Suppressor macrophage (primary cell): ENCODE results near the gene RNU5D-1.
A peak's percentile ranks its signal among the peaks of the same experiment; 100 is the strongest.
"Not testable (repeated sequence)": the region's sequence is repeated elsewhere in the genome, so short reads cannot be mapped to it uniquely, and the experiment has no call there.

ENCODE experiments used
- DNase-seq, 4 experiments: peaks; one replicate each; pipeline ENCODE4 v3.0.0-alpha.2; 2020 to 2022
- total RNA-seq, 17 experiments: gene quantifications; one replicate each; lab custom pipeline; 2026; ENCODE audit warnings: mixed read lengths in 6 of 17, inconsistent platforms in 3 of 17; lab: John Stamatoyannopoulos, UW

The RNU5D-1 gene
- total RNA-seq = 0.11 to 8.1 (median 2.2) reads per million in 17 experiments

DNA sequence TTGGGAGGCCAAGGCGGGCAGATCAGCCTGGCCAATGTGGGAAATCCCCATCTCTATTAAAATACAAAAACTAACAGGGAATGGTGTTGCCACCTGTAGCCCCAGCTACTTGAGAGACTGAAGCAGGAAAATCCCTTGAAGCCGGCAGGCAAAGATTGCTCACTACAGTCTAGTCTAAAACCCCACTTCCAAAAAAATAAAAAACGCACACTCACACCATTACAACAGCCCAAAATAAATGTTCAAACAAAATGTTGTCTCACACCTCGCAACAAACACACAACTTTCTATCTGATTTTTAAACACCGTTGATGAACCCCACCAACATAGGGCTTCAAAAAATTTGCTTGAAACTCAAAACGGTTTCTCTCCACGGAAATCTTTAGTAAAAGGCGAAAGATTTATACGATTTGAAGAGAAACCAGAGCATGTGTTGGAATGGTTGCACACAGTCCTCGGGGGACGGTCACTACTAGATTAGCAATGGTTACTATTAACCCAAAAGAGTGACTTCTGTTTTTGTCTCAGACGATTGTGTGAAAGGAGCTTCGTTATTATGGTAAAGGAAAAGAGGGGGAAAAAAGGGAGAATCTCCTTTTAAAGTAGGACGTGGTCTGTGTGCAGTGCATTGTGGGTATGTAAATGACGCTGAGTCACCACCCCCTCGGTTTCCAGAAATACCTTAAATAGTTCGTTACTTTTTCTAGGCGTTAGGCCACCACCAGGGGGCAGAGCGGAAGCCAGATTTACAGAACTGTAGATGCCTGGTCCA is at the start of gene RNU5D-1:
Gene RNU5D-1, minus strand, starts transcription at position 430 of the 772 bp plus-strand sequence.
- peak; percentile 98 to 99 (median 98) for DNase-seq

DNA sequence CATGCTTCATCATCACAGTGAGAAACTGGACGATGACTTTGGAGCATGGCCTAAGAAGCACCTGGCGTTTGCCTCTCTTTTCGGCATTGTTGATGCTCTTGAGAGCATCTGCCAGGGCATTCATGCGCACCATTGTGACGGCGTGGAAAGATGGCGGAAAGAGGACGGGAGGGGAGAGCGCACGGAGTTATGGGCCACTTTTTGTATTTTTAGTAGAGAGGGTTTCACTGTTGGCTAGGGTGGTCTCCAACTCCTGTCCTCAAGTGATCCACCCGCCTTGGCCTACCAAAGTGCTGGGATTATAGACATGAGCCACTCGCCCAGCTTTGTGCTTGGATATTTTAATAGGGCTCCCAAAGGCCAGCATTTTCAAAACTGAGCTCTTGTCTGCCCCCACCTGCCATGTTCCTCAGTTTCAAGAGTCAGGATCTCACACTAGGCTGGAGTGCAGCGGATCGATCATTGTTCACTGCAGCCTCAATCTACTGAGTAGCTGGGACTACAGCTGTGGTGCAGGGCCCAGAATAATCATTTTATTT is 49.7 kb upstream of the RNU5D-1 start:
- DNase-seq = no peak

DNA sequence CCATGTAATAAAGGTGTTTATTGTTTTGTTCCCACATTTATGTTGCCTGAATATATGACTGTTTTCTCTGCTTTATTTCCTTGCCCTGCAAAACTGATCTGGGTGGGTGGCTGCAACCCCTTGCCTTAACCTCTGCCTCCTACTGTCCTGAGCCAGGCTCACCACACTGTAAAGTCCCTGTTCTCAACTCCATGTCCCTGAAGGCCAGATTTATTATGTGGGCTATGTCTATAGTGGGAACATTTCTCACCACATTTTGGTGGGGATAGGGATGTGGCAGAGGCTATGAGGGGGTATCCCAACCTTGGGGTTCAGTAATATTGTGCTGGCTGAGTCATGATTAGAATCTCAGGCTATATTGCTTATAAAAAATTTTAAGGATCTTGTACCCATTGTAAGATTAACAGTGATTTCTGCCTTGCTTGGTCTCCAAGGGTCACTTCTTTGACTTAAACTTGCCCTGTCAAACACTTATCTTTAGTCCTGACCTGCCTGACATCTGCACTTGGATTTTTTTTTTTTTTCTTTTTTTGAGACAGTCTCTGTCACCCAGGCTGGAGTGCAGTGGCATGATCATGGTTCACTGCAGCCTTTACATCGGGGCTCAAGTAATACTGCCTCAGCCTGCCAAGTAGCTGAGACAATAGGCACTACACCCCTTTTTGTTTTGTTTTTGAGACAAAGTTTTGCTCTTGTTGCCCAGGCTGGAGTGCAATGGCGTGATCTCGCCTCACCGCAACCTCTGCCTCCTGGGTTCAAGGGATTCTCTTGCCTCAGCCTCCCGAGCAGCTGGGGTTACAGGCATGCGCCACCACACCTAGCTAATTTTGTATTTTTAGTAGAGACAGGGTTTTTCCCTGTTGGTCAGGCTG is 48.0 kb upstream of the RNU5D-1 start:
- no peak for DNase-seq

DNA sequence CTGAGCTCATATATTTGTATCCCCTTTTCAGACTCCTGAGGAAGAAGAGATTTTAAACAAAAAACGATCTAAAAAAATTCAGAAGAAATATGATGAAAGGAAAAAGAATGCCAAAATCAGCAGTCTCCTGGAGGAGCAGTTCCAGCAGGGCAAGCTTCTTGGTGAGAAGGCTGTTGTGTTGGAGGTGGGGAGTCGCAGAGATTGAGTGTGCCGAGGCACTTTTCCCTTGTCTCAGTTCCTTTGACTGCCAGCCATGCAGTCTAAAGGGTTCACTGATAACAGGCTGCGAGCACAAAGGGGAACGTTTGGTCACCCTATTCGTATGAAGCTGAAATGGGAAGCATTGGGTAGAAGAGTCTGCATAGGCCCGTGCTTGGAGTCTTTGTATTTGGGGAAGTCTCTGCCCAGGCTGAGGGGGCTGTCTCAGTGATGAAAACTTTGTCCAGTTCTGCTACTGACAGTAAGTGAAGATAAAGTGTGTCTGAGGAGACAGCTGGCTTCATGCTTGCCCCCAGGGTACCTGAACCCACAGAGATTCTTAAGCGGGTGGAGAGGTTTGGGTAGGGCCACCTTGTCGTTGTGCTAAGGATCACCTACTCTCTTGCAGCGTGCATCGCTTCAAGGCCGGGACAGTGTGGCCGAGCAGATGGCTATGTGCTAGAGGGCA is 47.1 kb upstream of the RNU5D-1 start:
- DNase-seq = peak; percentile 69 to 83 (median 78)

DNA sequence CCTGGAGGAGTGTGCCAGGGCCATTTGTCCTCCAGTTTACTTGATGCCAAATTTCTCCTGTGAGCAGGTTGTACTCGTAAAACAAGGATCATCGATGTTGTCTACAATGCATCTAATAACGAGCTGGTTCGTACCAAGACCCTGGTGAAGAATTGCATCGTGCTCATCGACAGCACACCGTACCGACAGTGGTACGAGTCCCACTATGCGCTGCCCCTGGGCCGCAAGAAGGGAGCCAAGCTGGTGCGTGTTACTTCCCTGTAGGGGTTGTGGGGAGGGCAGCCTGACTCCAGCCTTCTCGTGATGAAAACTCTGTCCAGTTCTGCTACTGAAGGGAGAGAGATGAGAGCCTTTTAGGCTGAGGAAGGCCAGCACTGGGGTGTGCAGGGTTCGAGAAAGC is 46.6 kb upstream of the RNU5D-1 start:
- DNase-seq = no peak

DNA sequence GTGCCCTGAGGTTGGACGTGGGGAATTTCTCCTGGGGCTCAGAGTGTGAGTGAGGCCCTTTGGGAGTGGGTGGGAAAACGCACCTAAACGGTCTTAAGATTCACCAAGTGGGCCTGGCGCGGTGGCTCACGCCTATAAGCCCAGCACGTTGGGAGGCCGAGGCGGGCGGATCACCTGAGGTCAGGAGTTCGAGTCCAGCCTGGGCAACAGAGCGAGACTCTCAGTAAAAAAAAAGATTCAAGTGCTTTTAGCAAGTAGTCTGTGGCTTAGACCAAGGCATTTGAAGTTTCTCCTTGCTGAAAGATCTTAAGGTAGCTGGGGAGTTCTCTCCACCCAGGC is 45.7 kb upstream of the RNU5D-1 start:
- no peak for DNase-seq

DNA sequence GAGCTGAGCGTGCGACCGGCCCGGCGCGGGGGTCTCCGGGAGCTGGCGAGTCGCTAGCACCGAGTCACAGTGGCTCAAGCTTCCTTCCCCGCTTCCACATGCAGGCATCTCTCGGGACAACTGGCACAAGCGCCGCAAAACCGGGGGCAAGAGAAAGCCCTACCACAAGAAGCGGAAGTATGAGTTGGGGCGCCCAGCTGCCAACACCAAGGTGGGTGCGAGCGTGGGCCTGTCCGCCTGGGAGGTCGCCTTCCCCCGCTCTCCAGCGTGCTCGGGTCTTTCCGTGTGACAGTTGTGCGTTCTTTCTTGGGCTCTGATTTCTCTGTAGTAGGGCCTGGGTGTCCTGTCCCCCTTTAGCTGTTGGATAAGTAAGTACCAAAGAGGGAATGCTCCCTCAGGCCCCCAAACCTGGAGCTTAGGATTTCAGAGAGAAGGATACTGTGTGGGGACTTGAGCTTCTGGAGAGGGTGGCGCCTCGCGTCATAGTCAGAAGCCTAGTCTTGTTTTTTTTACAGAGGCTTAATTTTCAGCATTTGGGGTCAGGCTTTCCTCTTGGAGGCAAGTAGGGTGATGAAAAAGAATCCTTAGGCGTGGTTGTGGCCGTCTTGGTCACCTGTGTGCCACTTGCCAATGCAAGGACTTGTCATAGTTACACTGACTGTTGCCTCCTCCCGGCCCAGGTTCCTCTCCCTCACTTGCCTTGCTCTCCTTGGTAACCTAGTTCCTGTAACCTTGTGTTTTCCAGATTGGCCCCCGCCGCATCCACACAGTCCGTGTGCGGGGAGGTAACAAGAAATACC is 45.2 kb upstream of the RNU5D-1 start:
- peak; percentile 45 to 72 (median 61) for DNase-seq

DNA sequence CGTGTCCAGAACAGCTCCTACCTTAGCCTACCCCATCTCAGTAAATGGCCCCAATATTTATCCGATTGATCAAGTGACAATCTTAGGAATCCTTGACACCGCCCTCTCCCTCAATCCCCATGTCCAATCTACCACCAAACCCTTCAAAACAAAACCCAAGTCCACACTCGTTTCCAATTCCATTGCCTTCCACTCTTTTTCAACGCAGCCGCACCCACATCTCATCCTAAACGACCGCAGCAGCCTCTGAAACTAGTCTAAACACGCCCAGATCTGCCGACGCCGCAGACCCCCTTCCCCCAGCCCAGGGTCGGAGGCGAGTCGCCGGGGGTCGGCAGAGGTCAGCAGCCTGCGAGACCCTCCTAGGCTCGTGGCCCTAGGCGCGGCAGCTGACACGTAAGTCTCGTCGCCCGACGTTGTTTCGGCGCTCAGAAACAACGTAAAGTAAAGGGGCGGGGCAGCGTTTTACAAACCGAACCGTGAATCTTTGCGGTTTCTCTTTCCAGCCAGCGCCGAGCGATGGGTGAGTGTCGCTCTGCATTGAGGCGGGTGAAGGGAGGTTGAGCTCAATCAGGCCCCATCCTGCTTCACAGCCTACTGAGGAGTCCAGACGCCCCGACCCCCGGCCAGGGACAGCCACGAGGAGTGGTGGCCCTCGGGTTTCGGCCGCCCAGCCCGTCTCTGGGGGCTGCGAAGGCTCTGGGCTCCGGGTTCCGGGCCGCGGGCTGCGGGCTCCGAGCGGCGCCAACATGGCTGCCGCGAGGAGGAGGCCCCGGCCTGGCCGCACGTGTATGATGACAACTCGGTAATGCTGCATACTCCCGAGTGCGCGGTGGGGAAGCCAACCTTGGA is 44.3 kb upstream of the RNU5D-1 start, which contains the start of gene RPS8:
Gene RPS8, plus strand, starts transcription at position 463 of the 852 bp plus-strand sequence. Its CDS starts 57 bp downstream, at position 520.
- peak; percentile 96 to 97 (median 96) for DNase-seq

- DNase-seq = not testable (repeated sequence)
Measured at GRCh38 chr1:44766421-44766820, 35.5 kb upstream of the RNU5D-1 start.

DNA sequence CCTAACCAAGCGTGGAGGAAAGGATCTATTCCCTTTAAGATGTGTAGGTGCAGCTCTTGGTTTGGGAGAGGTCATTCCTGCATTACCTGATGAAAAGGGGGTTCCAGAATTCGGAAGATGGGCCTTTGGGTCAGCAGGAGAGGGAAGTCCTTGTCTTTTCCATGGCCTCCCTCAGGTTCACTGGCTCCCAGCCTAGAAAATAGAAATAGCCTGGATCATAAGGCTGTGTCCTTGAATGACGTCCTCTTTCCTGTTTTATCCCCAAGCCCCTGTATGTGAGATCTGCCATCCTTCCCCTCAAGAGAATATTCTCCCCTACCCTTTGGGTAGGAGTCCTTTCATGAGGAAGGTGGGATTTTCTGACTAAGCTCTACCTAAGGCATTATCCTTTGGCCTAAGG is 29.9 kb upstream of the RNU5D-1 start:
- no peak for DNase-seq

DNA sequence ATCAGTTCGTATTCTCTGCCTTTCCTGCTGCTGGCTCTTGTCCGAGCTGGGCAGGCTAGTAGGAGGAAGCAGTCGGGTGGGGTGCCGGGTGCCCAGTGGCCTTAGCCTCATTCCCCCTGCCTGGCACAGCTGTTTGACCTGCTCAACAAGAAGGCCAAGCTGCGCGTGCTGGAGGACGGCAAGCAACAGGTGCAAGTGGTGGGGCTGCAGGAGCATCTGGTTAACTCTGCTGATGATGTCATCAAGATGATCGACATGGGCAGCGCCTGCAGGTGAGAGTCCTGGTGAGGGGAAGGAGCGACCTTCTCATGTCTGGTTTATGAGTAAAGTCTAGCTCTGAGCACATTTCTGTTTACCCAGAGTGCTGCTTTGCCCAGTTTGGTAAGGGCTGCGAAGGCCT is 28.1 kb upstream of the RNU5D-1 start:
- DNase-seq = no peak

GRCh38 chr1:44757420-44757819 is 26.4 kb upstream of the RNU5D-1 start:
- DNase-seq = no peak

- DNase-seq = no peak
Measured at GRCh38 chr1:44747878-44748277, 16.9 kb upstream of the RNU5D-1 start.

DNA sequence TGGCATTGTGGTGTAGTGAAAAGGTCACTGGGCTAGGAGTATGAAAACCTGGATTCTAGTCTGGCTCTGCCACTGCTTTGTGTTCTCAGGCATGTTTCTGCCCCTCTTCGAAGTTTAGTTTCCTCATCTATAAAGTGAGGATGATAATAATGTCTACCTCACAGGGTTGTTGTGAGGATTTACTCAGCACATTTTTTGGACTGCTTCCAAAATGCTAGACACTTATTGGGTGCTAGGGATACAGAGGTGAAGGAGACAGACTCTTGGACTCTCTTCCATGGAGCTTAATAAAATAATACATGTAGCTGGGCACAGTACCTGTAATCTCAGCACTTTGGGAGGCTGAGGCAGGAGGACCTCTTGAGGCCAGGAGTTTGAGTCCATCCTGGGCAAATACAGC is 12.2 kb upstream of the RNU5D-1 start:
- DNase-seq = no peak

DNA sequence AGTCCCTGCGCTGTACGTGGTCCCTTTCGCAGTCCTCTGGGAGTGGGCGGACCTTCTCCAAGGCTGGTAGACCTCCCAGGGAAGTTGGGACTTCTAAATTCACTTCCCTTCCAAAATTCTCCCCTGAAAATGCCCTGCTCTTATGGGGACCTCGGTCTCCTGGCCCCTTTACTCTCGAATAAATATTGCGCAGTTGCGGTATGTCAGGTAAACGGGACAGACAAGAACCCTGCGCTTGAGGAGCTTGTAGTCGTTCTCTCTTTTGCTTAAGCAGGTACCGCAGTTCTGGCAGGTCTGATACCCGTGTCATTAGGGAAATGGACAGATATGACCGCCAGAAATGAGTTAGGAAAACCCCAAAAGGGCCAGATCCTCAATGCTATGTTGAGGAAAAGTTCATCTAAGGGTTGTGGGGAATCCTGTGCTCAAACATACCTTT is 9.2 kb upstream of the RNU5D-1 start:
- DNase-seq = peak in 2 of 4 experiments; percentile 16 to 41

DNA sequence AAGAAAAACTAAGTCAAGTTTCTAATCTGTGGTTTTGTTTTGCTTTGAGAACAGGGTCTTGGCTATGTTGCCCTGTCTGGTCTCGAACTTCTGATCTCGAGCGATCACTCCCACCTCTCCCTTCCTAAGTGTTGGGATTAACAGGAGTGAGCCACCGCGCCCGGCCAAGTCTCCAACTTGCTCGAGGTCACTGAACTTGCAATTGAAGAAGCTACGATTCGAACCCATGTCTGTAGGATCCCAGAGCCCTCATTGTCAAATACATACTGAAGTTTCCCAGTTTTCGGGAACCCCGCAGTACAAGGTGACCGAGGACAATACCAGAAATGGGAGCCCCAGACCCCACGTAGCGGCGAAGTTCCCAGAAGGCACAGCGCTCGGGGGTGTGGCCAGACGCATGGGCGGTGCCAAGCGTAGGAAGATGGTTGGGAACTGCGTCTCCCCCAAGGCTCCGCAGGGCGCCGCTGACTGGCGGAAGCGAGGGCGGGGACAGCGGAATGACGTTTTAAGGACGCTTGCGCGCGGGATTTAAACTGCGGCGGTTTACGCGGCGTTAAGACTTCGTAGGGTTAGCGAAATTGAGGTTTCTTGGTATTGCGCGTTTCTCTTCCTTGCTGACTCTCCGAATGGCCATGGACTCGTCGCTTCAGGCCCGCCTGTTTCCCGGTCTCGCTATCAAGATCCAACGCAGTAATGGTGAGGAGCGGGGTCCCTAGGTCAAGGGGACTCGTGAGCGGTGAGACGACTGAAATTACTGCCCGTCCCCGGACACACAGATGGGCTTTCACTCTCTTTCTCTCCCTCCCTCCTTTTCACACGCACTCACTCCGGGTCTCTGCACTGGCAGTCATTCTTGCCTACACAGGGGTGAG is 8.6 kb upstream of the RNU5D-1 start, which contains the start of gene KIF2C:
Gene KIF2C, plus strand, starts transcription at position 531 of the 872 bp plus-strand sequence. Its CDS starts 96 bp downstream, at position 627.
- peak; percentile 99 for DNase-seq

GRCh38 chr1:44738953-44739306 is 8.0 kb upstream of the RNU5D-1 start:
- not testable (repeated sequence) for DNase-seq

GRCh38 chr1:44735992-44736391 is 5.0 kb upstream of the RNU5D-1 start:
- DNase-seq = no peak

DNA sequence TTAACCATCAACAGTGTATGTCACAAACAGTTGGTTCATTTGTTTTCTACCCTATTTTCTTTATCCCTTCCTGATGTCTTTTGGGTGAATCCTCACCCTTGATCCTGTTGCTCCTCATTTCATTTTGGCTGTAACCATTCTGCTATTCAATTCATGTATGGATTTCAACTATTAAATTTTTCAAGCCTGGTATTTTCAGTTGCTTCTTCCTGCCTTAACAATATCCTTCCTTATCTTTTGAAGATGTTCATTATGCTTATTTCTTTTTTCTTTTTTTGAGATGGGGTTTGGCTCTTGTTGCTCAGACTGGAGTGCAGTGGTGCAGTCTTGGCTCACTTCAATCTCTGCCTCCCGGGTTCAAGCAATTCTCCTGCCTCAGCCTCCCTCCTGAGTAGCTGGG is 2.8 kb upstream of the RNU5D-1 start:
- no peak for DNase-seq

- DNase-seq = no peak
Measured at GRCh38 chr1:44733365-44733764, 2.4 kb upstream of the RNU5D-1 start.
